COR-L47 (cell line): ENCODE measurements around the gene GTF3C5.
"Not testable (repeated sequence)": the region's sequence is repeated elsewhere in the genome, so short reads cannot be mapped to it uniquely, and the experiment has no call there.

Source experiments
- DNase-seq: peaks from one replicate; lab custom pipeline; 2025; lab: John Stamatoyannopoulos, UW

The GTF3C5 gene

DNA sequence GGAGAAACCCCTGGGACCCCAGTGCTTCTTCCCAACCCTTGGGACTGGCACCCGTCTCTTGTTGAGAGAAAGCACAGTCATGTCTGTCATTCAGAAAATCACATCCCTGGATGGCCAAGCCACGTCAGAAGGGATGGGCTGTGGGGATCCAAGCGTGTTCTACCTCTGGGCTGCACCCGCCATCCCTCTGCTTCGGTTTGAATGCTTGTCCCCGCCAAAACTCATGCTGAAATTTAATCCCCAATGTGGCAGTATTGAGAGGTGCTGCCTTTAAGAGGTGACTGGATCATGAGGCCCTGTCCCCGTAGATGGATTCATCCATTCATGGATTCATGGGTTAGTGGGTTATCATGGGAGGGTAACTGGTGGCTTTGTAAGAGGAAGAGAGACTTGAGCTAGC, 58.0 kb downstream of the GTF3C5 start:
- no peak for DNase-seq

DNA sequence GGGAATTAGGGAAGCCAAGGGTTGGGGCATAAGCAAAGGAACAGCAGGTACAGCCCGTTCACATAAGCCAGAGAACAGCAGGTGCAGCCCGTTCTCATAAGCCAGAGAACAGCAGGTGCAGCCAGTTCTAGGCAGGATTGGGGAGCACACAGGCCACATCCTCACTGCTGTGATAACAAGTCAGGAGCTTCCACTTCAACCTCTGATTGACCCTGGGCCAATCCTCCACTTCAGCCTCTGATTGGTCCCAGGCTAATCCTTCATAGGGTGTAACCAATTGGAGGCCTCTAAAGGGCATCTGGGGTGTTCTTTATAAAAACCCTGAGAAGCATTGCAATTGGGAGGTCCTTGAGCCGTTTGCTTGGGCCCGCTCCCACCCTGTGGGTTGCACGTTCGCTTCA, 58.5 kb downstream of the GTF3C5 start:
- DNase-seq, result peak; percentile 10

GRCh38 chr9:133090187-133090586, 59.4 kb downstream of the GTF3C5 start:
- no peak for DNase-seq

DNA sequence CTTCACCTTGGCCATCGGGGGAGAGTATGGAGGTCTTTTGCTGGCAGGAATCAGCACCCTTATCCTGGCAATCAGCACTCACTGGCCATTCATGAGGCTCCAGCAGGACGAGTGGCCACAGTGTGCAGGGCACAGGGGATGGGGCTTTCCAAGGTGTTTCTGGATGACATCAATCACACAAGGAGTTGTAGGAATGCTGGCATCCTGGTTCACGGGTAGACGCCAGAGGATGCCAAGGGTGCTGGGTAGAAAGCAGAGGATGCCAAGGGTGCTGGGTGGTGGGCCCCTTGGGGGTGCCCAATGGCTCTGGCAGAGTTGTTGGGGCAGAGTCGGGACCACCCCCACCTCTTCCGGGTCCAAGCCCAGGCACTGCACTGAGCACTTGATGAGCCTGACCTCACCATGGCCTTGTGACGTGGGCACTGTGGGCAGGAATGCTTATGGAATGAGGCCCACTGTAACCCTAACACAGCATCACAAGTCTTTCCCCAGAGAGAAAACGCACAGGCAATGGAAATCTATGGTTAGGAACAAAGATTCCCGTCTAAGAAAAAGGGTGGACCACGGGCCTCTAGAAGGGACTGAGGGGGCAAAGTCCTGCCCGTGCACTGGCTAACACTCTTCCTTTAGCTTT, 60.1 kb downstream of the GTF3C5 start:
- DNase-seq, result no peak

DNA sequence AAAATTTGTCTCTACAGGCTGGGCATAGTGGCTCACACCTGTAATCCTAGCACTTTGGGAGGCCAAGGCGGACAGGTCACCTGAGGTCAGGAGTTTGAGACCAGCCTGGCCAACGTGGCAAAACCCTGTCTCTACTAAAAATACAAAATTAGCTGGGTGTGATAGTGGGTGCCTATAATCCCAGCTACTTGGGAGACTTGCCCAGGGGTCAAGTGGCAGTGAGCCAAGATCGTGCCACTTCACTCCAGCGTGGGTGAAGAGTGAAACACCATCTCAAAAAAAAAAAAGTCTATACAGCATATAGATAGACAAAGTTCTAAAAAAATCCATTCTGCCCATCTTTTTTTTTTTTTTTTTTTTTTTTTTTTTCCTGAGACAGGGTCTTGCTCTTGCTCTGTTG, 63.6 kb downstream of the GTF3C5 start:
- not testable (repeated sequence) for DNase-seq

GRCh38 chr9:133094842-133095393, 64.1 kb downstream of the GTF3C5 start:
- no peak for DNase-seq

DNA sequence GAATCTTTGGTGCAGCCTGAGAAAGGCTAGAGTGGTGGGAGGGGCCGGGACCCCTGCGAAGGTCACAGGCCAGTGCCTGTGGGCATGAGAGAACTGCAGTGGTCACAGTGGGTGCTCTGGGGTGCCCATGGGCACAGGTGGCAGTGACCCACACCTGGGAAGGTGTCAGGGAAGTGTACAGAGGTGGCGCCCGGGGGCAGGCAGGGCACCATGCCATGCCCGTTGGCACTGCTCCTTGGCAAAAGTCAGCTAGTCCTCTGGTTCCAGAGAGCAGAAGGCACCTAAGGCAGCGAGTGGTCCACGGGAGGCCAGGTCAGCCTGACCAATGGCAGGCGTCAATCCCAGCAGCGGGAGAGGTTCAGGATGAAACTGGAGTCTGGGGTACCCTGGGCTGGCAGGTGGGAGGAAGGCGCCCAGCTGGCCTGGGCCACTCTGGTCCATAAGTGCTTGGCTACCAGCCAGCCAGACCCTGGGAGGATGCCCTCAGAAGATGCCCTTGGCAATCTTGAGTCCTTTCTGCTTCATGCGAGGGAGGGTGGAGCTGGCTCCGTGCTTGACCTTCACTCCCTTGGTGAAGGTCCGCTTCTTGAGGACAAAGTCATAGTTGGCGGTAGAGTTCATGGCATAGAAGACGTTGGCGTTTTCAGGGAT, 67.4 kb downstream of the GTF3C5 start:
- DNase-seq, result no peak

DNA sequence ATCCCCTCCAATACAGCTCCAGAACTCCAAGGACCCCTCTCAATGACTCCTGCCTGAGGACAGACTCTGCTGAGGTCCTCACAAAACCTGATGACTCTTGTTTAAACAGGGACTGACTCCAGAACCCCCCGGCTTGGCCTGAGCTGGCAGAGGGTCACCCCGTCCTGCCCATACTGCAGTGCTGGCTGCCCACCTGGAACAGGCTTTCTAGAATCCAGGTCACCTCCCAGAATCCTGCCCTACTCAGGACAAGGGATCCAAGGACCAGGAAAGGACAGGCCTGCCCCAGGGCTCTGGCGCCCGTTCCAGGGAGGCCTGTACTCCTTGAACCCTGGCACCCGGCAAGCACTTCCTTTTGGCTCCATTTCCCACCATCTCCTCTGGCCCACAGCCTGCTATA, 68.1 kb downstream of the GTF3C5 start:
- DNase-seq, result no peak

GRCh38 chr9:133099726-133100505, 69.1 kb downstream of the GTF3C5 start:
- DNase-seq, result no peak

DNA sequence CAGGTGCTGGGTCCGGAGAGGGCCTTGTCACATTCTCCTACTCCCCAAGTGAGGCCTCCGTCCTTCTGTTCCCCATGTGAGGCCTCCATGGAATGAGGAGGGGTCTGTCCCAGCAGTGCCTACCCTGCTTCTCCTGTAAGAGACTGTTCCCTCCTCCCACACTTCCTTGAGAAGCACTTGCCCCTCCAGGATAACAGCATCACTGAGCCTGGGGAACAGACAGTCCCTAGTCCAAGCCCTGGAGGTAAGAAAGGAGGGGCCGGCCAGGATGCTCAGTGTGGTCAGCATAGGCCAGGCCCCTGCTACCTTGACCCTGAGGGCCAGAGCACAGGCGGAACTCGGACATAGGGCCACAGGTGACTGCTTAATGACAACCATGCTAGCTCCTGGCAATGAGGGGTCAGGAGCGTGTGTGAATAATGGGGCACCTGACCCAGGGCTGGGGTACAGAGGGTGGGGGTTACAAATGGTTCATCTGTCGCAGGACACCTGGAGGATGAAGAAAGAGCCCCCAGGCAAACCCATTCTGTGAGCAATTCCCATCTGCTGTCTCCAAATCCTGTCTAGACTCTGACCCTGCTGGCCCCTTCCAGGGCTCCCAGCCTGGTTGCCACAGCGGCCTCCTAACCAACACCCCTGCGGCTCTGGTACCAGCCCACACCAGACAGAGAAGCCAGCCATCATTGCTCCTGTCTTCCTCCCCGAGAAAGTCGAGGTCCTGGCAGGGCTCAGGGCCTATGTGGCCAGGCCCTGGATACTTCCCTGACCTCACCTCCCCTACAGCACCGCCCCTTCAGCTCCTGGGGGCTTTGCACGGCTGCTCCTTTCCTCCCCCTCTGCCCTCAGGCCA, 69.9 kb downstream of the GTF3C5 start:
- DNase-seq, result no peak

DNA sequence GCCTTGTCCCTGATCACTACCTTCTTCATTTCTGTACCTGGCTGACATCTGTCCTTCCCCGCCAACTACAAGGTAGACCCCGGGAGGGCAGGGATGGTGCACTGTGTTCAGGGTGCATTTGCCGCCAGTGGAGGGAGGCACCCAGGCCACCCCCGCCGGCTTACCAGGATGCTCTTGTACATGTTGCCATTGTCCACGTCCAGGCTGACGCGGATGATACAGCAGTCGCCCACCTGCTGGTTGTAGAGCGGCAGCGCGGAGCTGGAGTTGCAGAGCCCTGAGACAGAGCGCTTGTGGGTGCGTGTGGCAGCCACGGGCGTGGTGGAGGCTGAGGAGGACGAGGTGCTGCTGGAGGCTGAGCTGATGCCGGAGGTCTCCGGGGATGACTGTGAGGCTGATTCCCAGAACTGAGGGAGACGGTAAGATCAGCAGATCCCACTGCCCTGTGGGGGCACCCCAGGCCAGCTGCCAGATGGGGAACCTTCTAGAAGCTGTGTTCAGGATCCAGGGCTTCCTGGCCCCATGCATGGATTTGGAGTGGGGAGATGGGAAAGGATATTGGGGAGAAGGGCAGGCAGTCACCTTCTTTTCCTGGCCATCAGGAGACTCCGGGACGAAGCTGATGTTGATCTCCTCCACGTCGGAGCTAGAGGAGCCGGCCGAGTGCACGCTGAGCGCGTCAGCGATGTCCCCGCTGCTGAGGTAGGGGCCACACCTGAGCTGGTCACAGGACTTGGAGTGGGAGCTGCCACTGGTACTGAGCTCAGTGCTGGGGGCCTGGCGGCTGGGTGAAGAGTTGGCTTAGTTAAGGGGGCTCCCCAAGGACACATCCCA, 70.8 kb downstream of the GTF3C5 start:
- no peak for DNase-seq

GRCh38 chr9:133102190-133103021, 71.6 kb downstream of the GTF3C5 start:
- no peak for DNase-seq

GRCh38 chr9:133103183-133103986, 72.6 kb downstream of the GTF3C5 start:
- DNase-seq, result no peak

DNA sequence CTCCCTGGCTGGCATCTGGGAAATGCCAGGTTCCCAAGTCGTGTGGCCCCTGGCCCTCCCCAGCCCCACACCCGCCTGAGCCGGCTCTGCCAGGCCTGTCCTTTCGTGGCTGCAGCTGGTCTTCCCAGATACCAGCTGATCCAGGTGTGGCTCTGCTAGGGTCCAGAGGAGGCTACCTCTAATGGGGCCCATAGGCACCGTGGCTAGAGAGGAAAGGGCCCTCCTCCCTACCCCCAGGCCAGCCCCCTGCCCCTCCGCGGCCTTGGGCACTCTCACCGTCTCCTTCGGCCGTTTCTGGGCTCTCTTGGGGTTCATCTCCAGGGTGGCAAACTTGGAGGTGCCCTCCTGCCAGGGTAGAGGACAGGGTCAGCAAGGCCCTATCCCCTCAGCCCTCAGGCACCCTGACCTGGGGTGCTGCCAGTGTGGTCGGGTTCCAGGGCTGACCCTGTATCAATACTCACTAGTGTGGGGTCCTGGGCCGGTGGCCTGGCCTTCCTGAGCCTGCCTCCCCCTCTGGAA, 73.2 kb downstream of the GTF3C5 start:
- DNase-seq, result no peak

DNA sequence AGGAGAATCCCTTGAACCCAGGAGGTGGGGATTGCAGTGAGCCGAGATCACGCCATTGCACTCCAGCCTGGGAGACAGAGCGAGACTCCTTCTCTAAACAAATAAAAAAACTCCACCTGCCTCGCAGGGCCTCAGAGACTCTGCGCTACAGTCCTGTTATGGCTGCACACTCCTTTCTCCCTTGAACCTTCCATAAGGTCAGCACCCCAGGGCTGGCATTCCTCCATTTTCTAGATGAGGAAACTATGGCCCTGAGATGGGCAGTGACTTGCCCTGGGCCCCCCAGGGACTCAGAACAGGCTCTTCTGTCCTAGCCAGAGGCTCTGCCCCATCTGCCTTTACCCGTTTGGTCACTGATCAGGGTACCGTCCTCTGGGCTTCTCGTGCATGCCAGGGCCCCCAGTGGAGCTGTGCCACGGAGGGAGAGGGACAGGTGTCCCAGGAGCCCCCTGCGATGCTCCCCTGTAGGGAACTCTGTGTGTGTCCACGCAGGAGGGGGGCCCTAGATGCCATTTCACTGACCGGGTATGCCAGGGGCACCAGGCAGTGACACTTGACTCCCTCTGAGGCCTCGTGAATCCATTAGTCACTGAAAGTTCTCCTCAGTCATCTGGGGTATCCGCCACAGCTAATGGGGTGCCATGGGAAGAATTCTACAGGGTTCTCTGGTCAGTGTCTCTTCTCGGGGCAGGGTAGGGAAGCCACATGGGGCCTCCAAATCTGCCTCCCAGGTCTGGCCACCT, 74.1 kb downstream of the GTF3C5 start:
- no peak for DNase-seq

DNA sequence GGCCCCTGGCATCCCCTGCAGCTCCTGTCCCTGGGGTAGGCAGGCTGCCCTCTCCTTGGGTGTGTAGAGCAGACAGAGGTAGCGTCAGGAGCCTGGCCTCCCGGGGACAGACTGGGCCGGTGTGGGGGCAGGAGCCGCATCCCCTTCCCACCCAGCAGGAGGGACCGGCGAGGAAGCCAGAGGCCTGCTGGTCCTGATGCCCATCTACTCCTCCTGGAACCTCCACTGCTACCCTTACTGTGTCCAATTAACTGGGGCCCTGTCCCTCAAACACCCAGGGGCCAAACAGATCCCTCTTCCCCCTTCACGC, 74.6 kb downstream of the GTF3C5 start:
- no peak for DNase-seq

- DNase-seq, result no peak
These were observed 75.9 kb downstream of the GTF3C5 start for GRCh38 chr9:133106511-133107244.

- no peak for DNase-seq
These were observed 76.5 kb downstream of the GTF3C5 start for GRCh38 chr9:133107245-133107722.
